HEK293T (cell line): ENCODE results near the gene TANC1.

Experiments used
- CTCF ChIA-PET: fragments of 350-600 bp; formaldehyde crosslinking; extraction: SDS; loops from one replicate; lab custom pipeline; 2021; ENCODE audit warnings: antibody characterized with exemption, inconsistent platforms; lab: Yijun Ruan, JAX
- POLR2A ChIA-PET: fragments of 350-600 bp; formaldehyde crosslinking; extraction: SDS; loops from one replicate; lab custom pipeline; 2020; ENCODE audit warnings: antibody characterized with exemption, inconsistent platforms; lab: Yijun Ruan, JAX
- DNase-seq: peaks from one replicate; pipeline ENCODE4 v3.0.0; 2012; ENCODE audit warnings: mixed read lengths; ENCODE audit errors: extremely low spot score
- ARNT ChIP-seq: fragments of 450-650 bp; IDR thresholded peaks from 2 replicates; pipeline ENCODE4 v1.6.1; 2017; ENCODE audit warnings: mild to moderate bottlenecking
- BHLHE40 ChIP-seq: fragments of 450-650 bp; IDR thresholded peaks from 2 replicates; pipeline ENCODE4 v1.6.1; 2016; ENCODE audit warnings: mild to moderate bottlenecking, moderate library complexity, borderline replicate concordance
- CTBP1 ChIP-seq: fragments of 450-650 bp; IDR thresholded peaks from 2 replicates; pipeline ENCODE4 v1.6.1; 2016; ENCODE audit warnings: borderline replicate concordance
- ELF4 ChIP-seq: fragments of 450-650 bp; IDR thresholded peaks from 2 replicates; pipeline ENCODE4 v1.6.1; 2017; ENCODE audit warnings: antibody characterized with exemption
- FOXA1 ChIP-seq: fragments of 450-650 bp; IDR thresholded peaks from 2 replicates; pipeline ENCODE4 v1.6.1; 2016; ENCODE audit warnings: mild to moderate bottlenecking
- FOXK2 ChIP-seq: fragments of 450-650 bp; IDR thresholded peaks from 2 replicates; pipeline ENCODE4 v1.6.1; 2016; ENCODE audit warnings: mild to moderate bottlenecking
- FOXM1 ChIP-seq: fragments of 450-650 bp; IDR thresholded peaks from 2 replicates; pipeline ENCODE4 v1.6.1; 2017; ENCODE audit warnings: mild to moderate bottlenecking, borderline replicate concordance
- HDGF ChIP-seq: fragments of 450-650 bp; IDR thresholded peaks from 2 replicates; pipeline ENCODE4 v1.6.1; 2017; ENCODE audit warnings: antibody characterized with exemption, borderline replicate concordance
- L3MBTL2 ChIP-seq: fragments of 450-650 bp; conservative IDR thresholded peaks from 2 replicates; pipeline ENCODE4 v1.6.1; 2016; ENCODE audit warnings: mild to moderate bottlenecking
- LEF1 ChIP-seq: fragments of 450-650 bp; IDR thresholded peaks from 2 replicates; pipeline ENCODE4 v1.6.1; 2017; ENCODE audit warnings: mild to moderate bottlenecking, borderline replicate concordance
- NFRKB ChIP-seq: fragments of 450-650 bp; IDR thresholded peaks from 2 replicates; pipeline ENCODE4 v1.6.1; 2016; ENCODE audit warnings: mild to moderate bottlenecking, moderate library complexity
- SP1 ChIP-seq: fragments of 450-650 bp; IDR thresholded peaks from 2 replicates; pipeline ENCODE4 v1.6.1; 2017
- SUZ12 ChIP-seq: fragments of 450-650 bp; IDR thresholded peaks from 2 replicates; pipeline ENCODE4 v1.6.1; 2016; ENCODE audit warnings: mild to moderate bottlenecking
- TARDBP ChIP-seq: fragments of 450-650 bp; IDR thresholded peaks from 2 replicates; pipeline ENCODE4 v1.6.1; 2016
- ZNF384 ChIP-seq: fragments of 450-650 bp; IDR thresholded peaks from 2 replicates; pipeline ENCODE4 v1.6.1; 2016
- TF ChIP-seq, protein P1 (sequence below): fragments of 450-650 bp; IDR thresholded peaks from 2 replicates; pipeline ENCODE4 v1.6.1; 2016

Gene TANC1

DNA sequence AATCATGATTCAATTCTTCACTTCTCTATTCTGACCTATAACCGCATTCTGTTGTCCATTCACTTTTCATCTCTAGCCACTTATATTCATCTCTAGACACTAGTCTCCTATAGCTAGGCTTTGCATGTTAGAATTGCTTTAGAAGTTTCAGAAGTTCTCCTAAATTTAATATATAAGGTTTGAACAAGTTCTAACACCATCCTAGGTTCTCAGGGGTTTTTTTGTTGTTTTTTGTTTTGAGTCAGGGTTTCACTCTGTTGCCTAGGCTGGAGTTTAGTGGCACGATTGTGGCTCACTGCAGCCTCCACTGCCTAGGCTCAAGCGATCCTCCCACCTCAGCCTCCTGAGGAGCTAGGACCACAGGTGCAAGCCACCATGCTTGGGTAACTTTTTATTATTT, 298.1 kb downstream of the TANC1 start:
- no peak for DNase-seq

DNA sequence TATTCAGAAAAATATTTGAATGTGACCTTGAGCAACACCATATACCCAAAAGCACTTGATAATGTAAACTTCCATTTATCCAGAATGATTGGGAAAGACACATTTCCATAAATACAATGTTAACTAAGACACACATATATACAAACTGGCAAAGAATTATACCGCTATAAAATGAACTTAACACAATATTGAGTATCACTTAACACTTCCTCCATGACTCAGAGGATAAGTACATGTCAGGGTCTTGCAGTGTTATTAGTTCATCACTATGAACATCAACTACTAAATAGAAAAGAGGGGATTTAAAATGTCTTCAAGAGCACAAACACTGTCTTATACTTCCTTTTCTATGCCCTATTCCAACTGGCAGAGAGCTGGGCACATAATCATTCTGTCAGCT, 299.5 kb downstream of the TANC1 start:
- CTCF ChIA-PET: no interaction called here
- POLR2A ChIA-PET: interaction anchor here (1.2 kb wide), 1 partner anchor 19 kb away, joined by 3 read pairs; the partner anchor contains the start of gene WDSUB1
- TF ChIP-seq HDGF: no peak
- no peak for TF ChIP-seq SUZ12
- no peak for TF ChIP-seq ELF4
- TF ChIP-seq LEF1: no peak
- TF ChIP-seq, protein P1, sequence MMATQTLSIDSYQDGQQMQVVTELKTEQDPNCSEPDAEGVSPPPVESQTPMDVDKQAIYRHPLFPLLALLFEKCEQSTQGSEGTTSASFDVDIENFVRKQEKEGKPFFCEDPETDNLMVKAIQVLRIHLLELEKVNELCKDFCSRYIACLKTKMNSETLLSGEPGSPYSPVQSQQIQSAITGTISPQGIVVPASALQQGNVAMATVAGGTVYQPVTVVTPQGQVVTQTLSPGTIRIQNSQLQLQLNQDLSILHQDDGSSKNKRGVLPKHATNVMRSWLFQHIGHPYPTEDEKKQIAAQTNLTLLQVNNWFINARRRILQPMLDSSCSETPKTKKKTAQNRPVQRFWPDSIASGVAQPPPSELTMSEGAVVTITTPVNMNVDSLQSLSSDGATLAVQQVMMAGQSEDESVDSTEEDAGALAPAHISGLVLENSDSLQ: no peak
- TF ChIP-seq ZNF384: no peak
- TF ChIP-seq FOXA1: no peak
- no peak for TF ChIP-seq FOXK2

More for the DNA sequence above, 298.1 kb downstream of the TANC1 start:
- ChIA-PET CTCF (no interaction called here), POLR2A (no interaction called here)
- TF ChIP-seq ELF4 (no peak), BHLHE40 (no peak), FOXA1 (no peak), LEF1 (no peak), L3MBTL2 (no peak), ARNT (no peak), SUZ12 (no peak)

DNA sequence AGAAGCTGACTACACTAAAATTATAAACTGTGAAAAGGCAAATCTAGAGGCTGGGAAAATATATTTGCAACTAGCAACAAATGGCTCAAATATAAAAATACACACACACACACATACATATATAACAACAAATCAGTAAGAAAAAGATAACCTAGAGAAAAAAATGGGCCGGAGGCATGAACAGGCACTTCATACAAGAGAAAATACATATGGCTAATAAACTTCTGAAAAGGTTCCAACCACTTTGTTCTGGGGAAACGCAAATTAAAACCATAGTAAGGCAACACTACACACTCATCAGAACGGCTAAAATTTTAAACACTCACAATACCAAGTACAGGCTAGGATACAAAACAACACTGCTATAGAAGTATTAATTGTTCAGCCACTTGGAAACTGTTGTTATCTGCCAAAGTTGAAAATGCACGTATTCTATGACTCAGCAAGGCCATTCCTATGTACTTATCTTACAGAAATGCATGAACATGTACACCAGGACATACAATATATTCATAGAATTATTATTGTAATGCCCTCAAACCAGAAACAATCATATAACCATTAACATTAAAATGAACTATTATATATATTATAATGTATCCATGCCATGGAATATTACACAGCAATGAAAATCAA, 302.4 kb downstream of the TANC1 start:
- ChIA-PET CTCF (no interaction called here), POLR2A (no interaction called here)
- no peak for DNase-seq
- no peak for TF ChIP-seq TARDBP
- no peak for TF ChIP-seq BHLHE40
- TF ChIP-seq, protein P1: no peak
- no peak for TF ChIP-seq LEF1
- no peak for TF ChIP-seq ELF4
- no peak for TF ChIP-seq ARNT
- no peak for TF ChIP-seq SUZ12
- TF ChIP-seq L3MBTL2: no peak

More for the DNA sequence above, 299.5 kb downstream of the TANC1 start:
- no peak for DNase-seq

DNA sequence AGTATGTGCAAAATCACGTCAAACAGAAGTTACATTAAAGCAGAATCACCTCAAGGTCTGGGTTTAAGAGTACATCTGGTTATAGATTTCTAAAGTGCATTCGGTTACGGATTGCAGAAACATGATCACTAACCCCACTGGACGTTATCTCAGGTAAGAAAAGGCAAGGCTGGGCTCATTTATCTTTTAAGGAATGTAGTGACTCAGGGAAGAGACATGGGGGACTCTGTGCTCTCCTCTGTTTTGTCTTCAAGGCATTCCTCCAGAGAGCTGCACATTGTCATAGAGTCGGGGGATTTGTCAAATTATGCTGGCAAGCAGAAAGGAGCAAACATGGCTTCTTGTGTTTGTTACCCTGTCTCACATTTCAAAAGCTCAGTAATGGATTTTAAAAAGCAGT, 303.7 kb downstream of the TANC1 start:
- ChIA-PET CTCF (no interaction called here), POLR2A (no interaction called here)
- TF ChIP-seq TARDBP: no peak
- no peak for TF ChIP-seq FOXK2
- TF ChIP-seq ARNT: no peak
- TF ChIP-seq BHLHE40: no peak
- TF ChIP-seq, protein P1: no peak
- no peak for TF ChIP-seq L3MBTL2
- no peak for TF ChIP-seq ZNF384
- no peak for TF ChIP-seq CTBP1
- no peak for TF ChIP-seq FOXA1
- no peak for TF ChIP-seq ELF4
- no peak for TF ChIP-seq SUZ12
- TF ChIP-seq SP1: no peak
- TF ChIP-seq NFRKB: no peak
- no peak for TF ChIP-seq LEF1
- TF ChIP-seq FOXM1: no peak
- TF ChIP-seq HDGF: no peak
- no peak for DNase-seq

DNA sequence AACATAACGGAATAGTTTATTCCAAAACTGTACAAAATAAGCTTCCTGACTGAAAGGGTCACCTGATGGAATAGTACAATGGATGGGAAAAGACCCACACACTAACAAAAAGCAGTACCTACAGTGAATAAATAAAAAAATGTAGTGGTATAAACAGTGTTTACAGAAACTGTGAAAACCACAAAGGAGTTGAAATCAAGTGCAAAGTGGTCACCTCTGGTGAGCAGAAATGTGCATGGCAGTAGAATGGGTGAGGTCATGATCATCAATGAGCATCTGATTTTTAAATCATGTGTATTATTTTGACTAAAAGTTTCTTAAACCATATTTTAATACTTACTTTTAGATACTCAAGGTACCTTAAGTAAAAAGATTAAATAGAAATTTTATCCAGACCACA, 306.7 kb downstream of the TANC1 start:
- no peak for DNase-seq
- no peak for TF ChIP-seq ARNT
- TF ChIP-seq, protein P1: no peak
- no peak for TF ChIP-seq SP1
- TF ChIP-seq LEF1: no peak
- no peak for TF ChIP-seq ELF4
- no peak for TF ChIP-seq TARDBP
- no peak for TF ChIP-seq ZNF384
- no peak for TF ChIP-seq NFRKB
- TF ChIP-seq FOXA1: no peak
- TF ChIP-seq HDGF: no peak
- TF ChIP-seq FOXK2: no peak
- TF ChIP-seq SUZ12: no peak
- TF ChIP-seq BHLHE40: no peak
- TF ChIP-seq CTBP1: no peak
- TF ChIP-seq L3MBTL2: no peak
- TF ChIP-seq FOXM1: no peak
- ChIA-PET POLR2A (no interaction called here), CTCF (no interaction called here)

DNA sequence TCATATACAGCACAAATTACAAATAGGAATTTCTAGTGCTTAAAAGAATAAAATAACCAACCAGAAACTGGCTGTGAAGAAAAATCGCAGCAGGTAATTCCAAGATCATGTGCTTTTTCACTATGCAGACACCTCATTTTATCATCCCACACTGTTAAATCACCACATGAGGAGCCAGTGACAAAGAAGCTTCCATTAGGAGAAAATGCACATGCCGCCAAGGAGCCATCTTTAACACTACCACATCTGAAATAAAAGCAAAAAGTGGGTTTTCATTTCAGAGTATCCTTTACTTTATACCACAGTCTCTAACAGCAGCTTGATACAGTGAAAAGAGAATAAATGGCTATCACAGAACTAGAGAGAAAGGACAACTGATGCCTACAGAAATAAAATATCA, 311.3 kb downstream of the TANC1 start:
- TF ChIP-seq ZNF384 (no peak), FOXA1 (no peak), CTBP1 (no peak), L3MBTL2 (no peak), TARDBP (no peak), FOXM1 (no peak), FOXK2 (no peak), HDGF (no peak), ARNT (no peak), SUZ12 (no peak), BHLHE40 (no peak), SP1 (no peak), ELF4 (no peak), LEF1 (no peak), NFRKB (no peak)
- TF ChIP-seq, protein P1: no peak

More for the DNA sequence above, 311.3 kb downstream of the TANC1 start:
- ChIA-PET CTCF (no interaction called here), POLR2A (no interaction called here)
- DNase-seq: no peak
